ENCODE results near the gene CCL2.

CCL2 gene

GRCh38 chr17:34242587-34243363 lies 12.3 kb upstream of the CCL2 start:
- H3K27ac ChIP-seq = no peak overlapping the region
- TF ChIP-seq CTCF (conservative IDR thresholded peaks at IDR 0.05) = no peak

- TF ChIP-seq CTCF (conservative IDR thresholded peaks at IDR 0.05) = no peak
- H3K27ac ChIP-seq = no peak overlapping the region
Measured at GRCh38 chr17:34243364-34244320, 11.4 kb upstream of the CCL2 start.

- H3K27ac ChIP-seq = no peak overlapping the region
Measured at GRCh38 chr17:34245351-34245905, 9.7 kb upstream of the CCL2 start.

GRCh38 chr17:34246446-34246845 lies 8.6 kb upstream of the CCL2 start:
- no peak for TF ChIP-seq CTCF (conservative IDR thresholded peaks at IDR 0.05)
- no peak overlapping the region for H3K27ac ChIP-seq

More at GRCh38 chr17:34245351-34245905, 9.7 kb upstream of the CCL2 start:
- TF ChIP-seq CTCF (conservative IDR thresholded peaks at IDR 0.05) = no peak

GRCh38 chr17:34246881-34247280 lies 8.2 kb upstream of the CCL2 start:
- no peak overlapping the region for H3K27ac ChIP-seq

GRCh38 chr17:34248511-34249024 lies 6.5 kb upstream of the CCL2 start:
- TF ChIP-seq CTCF (conservative IDR thresholded peaks at IDR 0.05) = no peak
- H3K27ac ChIP-seq = no peak overlapping the region

More at GRCh38 chr17:34246881-34247280, 8.2 kb upstream of the CCL2 start:
- no peak for TF ChIP-seq CTCF (conservative IDR thresholded peaks at IDR 0.05)

- H3K27ac ChIP-seq = no peak overlapping the region
- no peak for TF ChIP-seq CTCF (conservative IDR thresholded peaks at IDR 0.05)
Measured at GRCh38 chr17:34249061-34249460, 6.0 kb upstream of the CCL2 start.

Data from VCaP (cell line).